ENCODE results near the gene MMAA. TPM values are rescaled to one million over a fixed set of nuclear protein-coding genes. Genes with fewer than 3 reads are reported as not detected.

Gene MMAA
- total and polyA plus RNA-seq, 2 donors (not counting 1 experiment from before 2014, with no cell fraction given): 3.9 to 9.0 TPM

DNA sequence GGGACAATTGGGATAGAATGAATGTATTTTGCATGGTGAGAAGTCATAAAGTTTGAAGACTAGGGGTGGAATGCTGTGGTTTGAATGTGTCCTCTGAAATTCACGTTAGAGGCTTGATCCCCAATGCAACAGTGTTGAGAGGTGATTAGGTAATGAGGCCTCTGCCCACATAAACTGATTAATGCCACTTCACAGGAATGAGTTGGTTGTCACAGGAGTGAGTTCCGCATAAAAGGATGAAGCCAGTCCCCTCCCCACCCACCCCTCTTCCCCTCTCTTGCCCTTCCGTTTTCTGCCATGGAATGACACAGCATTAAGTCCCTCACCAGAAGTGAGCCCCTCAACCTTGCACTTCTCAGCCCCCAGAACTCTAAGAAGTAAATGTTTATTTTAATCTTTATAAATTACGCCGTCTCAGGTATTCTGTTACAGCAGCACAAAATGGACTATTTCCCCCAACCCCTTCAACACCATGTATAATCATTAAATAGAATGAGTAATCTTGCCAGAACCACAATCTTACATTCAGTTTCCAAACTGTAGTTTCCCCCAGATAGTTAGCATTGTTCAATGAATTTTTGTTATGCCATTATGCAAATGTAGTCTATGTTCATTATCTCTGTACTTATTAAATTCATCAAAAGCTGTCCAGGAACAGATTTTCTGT is 5.5 kb upstream of the MMAA start:
- CTCF ChIA-PET: no interaction called here
- Histone ChIP-seq H3K4me1 (ENCODE audit: control insufficient read depth in 2 of 2, insufficient read depth in 2 of 2, low read length in 2 of 2) (peaks cover 5 to 8% of the 10 kb centered on the region in 2 donors), H2AFZ (ENCODE audit: insufficient read depth, low read depth, low read length, poor library complexity, severe bottlenecking) (no peak overlapping the region), H3K27me3 (replicated peaks in 1 of 4; ENCODE audit: control extremely low read depth in 1 of 4, control insufficient read depth in 3 of 4, insufficient read depth in 4 of 4, low read length in 3 of 4) (no peaks in the 10 kb centered on the region), H3K4me2 (replicated peaks; ENCODE audit: low read depth, low read length, poor library complexity, severe bottlenecking) (no peak overlapping the region), H3K27ac (ENCODE audit: low read length in 2 of 2) (no peak overlapping the region), H3K36me3 (replicated peaks in 1 of 2; ENCODE audit: control extremely low read depth in 1 of 2, control insufficient read depth in 1 of 2, extremely low read depth in 1 of 2, insufficient read depth in 2 of 2, low read length in 1 of 2) (no peaks in the 10 kb centered on the region), H3K9ac (ENCODE audit: low read length) (no peak overlapping the region), H3K4me3 (ENCODE audit: control extremely low read depth in 1 of 5, extremely low read depth in 1 of 5, insufficient read depth in 1 of 5, low read depth in 2 of 5, low read length in 4 of 5) (no peak overlapping the region), H3K79me2 (ENCODE audit: control insufficient read depth, insufficient read depth, low read length) (no peaks in the 10 kb centered on the region), H4K20me1 (ENCODE audit: control insufficient read depth, insufficient read depth, low read length, poor library complexity, severe bottlenecking) (no peaks in the 10 kb centered on the region), H3K9me3 (ENCODE audit: control extremely low read depth in 1 of 3, control insufficient read depth in 2 of 3, insufficient read depth in 1 of 3, low read length in 2 of 3) (no peaks in the 10 kb centered on the region)
- Mint-ChIP-seq H3K27me3 (no peaks in the 10 kb centered on the region), H3K4me1 (peaks cover 12% of the 10 kb centered on the region), H3K27ac (no peak overlapping the region), H3K9me3 (ENCODE audit: insufficient read depth) (no peaks in the 10 kb centered on the region), H3K4me3 (no peak overlapping the region)
- POLR2A ChIA-PET: no interaction called here
- DNase-seq: no peak
- no peak for ATAC-seq (ENCODE audit: low read depth)
- intact Hi-C loops (cut with micrococcal nuclease): loop anchor here (10.0 kb wide), 1 partner anchor 129 kb away; the partner anchor contains the start of gene SMAD1
- TF ChIP-seq EZH2 (IDR thresholded peaks at IDR 0.05; ENCODE audit: borderline replicate concordance, insufficient read depth, low read depth, low read length, poor library complexity, severe bottlenecking): no peak
- TF ChIP-seq, protein P1, sequence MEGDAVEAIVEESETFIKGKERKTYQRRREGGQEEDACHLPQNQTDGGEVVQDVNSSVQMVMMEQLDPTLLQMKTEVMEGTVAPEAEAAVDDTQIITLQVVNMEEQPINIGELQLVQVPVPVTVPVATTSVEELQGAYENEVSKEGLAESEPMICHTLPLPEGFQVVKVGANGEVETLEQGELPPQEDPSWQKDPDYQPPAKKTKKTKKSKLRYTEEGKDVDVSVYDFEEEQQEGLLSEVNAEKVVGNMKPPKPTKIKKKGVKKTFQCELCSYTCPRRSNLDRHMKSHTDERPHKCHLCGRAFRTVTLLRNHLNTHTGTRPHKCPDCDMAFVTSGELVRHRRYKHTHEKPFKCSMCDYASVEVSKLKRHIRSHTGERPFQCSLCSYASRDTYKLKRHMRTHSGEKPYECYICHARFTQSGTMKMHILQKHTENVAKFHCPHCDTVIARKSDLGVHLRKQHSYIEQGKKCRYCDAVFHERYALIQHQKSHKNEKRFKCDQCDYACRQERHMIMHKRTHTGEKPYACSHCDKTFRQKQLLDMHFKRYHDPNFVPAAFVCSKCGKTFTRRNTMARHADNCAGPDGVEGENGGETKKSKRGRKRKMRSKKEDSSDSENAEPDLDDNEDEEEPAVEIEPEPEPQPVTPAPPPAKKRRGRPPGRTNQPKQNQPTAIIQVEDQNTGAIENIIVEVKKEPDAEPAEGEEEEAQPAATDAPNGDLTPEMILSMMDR (IDR thresholded peaks at IDR 0.05): no peak
- WGBS (ENCODE audit: insufficient coverage): no CpG with 5 or more reads among the region's 5 CpGs

DNA sequence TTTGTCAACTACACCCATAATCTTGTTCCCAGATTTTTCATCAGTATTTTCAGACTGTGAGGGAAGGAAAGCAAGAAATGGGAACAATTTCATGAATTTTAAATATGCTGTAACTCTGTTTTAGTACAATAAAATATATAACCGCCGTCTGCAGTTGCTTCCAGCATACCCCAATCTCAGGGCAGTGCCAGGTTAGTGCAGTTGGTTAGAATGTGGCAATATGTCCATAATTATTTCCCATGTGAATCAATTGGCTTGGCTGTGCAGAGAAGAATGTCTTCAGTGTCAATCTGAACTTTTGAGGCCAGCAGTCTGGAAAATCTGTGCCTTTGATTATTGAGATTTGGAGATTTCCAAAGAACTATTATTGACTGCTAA is 5.0 kb upstream of the MMAA start:
- no CpG with 5 or more reads among the region's 2 CpGs for WGBS (ENCODE audit: insufficient coverage)
- no peak overlapping the region for H3K4me3 Mint-ChIP-seq
- no peaks in the 10 kb centered on the region for H3K9me3 Mint-ChIP-seq (ENCODE audit: insufficient read depth)
- H3K4me2 ChIP-seq (replicated peaks; ENCODE audit: low read depth, low read length, poor library complexity, severe bottlenecking): no peak overlapping the region
- peaks cover 5 to 8% of the 10 kb centered on the region in 2 donors for H3K4me1 ChIP-seq (ENCODE audit: control insufficient read depth in 2 of 2, insufficient read depth in 2 of 2, low read length in 2 of 2)
- ChIA-PET CTCF (no interaction called here), POLR2A (no interaction called here)
- H3K36me3 ChIP-seq (replicated peaks in 1 of 2; ENCODE audit: control extremely low read depth in 1 of 2, control insufficient read depth in 1 of 2, extremely low read depth in 1 of 2, insufficient read depth in 2 of 2, low read length in 1 of 2): no peaks in the 10 kb centered on the region
- intact Hi-C loops (cut with micrococcal nuclease): loop anchor here (10.0 kb wide), 1 partner anchor 129 kb away; the partner anchor contains the start of gene SMAD1
- H3K27ac Mint-ChIP-seq: no peak overlapping the region
- H3K27me3 Mint-ChIP-seq: no peaks in the 10 kb centered on the region
- no peak overlapping the region for H3K27ac ChIP-seq (ENCODE audit: low read length in 2 of 2)
- peaks cover 14% of the 10 kb centered on the region for H3K4me1 Mint-ChIP-seq
- H3K9ac ChIP-seq (ENCODE audit: low read length): no peak overlapping the region
- H3K9me3 ChIP-seq (ENCODE audit: control extremely low read depth in 1 of 3, control insufficient read depth in 2 of 3, insufficient read depth in 1 of 3, low read length in 2 of 3): no peaks in the 10 kb centered on the region
- H4K20me1 ChIP-seq (ENCODE audit: control insufficient read depth, insufficient read depth, low read length, poor library complexity, severe bottlenecking): no peaks in the 10 kb centered on the region
- no peak overlapping the region for H2AFZ ChIP-seq (ENCODE audit: insufficient read depth, low read depth, low read length, poor library complexity, severe bottlenecking)
- no peak overlapping the region for H3K4me3 ChIP-seq (ENCODE audit: control extremely low read depth in 1 of 5, extremely low read depth in 1 of 5, insufficient read depth in 1 of 5, low read depth in 2 of 5, low read length in 4 of 5)
- TF ChIP-seq EZH2 (IDR thresholded peaks at IDR 0.05; ENCODE audit: borderline replicate concordance, insufficient read depth, low read depth, low read length, poor library complexity, severe bottlenecking): no peak
- TF ChIP-seq, protein P1 (IDR thresholded peaks at IDR 0.05): no peak
- no peaks in the 10 kb centered on the region for H3K79me2 ChIP-seq (ENCODE audit: control insufficient read depth, insufficient read depth, low read length)
- no peaks in the 10 kb centered on the region for H3K27me3 ChIP-seq (replicated peaks in 1 of 4; ENCODE audit: control extremely low read depth in 1 of 4, control insufficient read depth in 3 of 4, insufficient read depth in 4 of 4, low read length in 3 of 4)
- DNase-seq: no peak
- ATAC-seq (ENCODE audit: low read depth): no peak
